ENCODE measurements around the gene BIRC5. TPM values are rescaled to one million over a fixed set of nuclear protein-coding genes. Genes with fewer than 3 reads are reported as not detected.
A peak's percentile ranks its signal among the peaks of the same experiment; 100 is the strongest.

The BIRC5 gene
- polyA plus RNA-seq, 1 experiment = 15.3 TPM

- H3K4me3 ChIP-seq (ENCODE audit: low read depth, low read length) = no peak overlapping the region
- POLR2A ChIA-PET = no interaction called here
Measured at GRCh38 chr17:78183916-78184315, 30.1 kb upstream of the BIRC5 start.

GRCh38 chr17:78184351-78184750, 29.7 kb upstream of the BIRC5 start:
- H3K27ac ChIP-seq (ENCODE audit: low read depth, low read length) = no peak overlapping the region
- POLR2A ChIA-PET = no interaction called here
- peaks cover under 1% of the 10 kb centered on the region; the same call in 1 of the 2 replicates for H3K9me3 ChIP-seq (ENCODE audit: control insufficient read depth, insufficient read depth, low read length)
- DNase-seq (ENCODE audit: low read depth, low spot score) = no peak
- H3K4me3 ChIP-seq (ENCODE audit: low read depth, low read length) = no peak overlapping the region
- no peaks in the 10 kb centered on the region for H3K27me3 ChIP-seq (ENCODE audit: control insufficient read depth, insufficient read depth, low read length)
- TF ChIP-seq CTCF (IDR thresholded peaks at IDR 0.05; ENCODE audit: low read depth, low read length) = no peak
- CTCF ChIA-PET = interaction anchor here (2.7 kb wide), 1 partner anchor 10 kb away, joined by 11 read pairs; no protein-coding TSS in a partner anchor

More at GRCh38 chr17:78183916-78184315, 30.1 kb upstream of the BIRC5 start:
- TF ChIP-seq CTCF (IDR thresholded peaks at IDR 0.05; ENCODE audit: low read depth, low read length) = no peak
- H3K9me3 ChIP-seq (ENCODE audit: control insufficient read depth, insufficient read depth, low read length) = peaks cover 3% of the 10 kb centered on the region; the same call in 1 of the 2 replicates
- no peak overlapping the region for H3K27ac ChIP-seq (ENCODE audit: low read depth, low read length)
- DNase-seq (ENCODE audit: low read depth, low spot score) = no peak
- CTCF ChIA-PET = no interaction called here
- no peaks in the 10 kb centered on the region for H3K27me3 ChIP-seq (ENCODE audit: control insufficient read depth, insufficient read depth, low read length)

- Histone ChIP-seq H3K27me3 (ENCODE audit: control insufficient read depth, insufficient read depth, low read length) (no peaks in the 10 kb centered on the region), H3K9me3 (ENCODE audit: control insufficient read depth, insufficient read depth, low read length) (no peaks in the 10 kb centered on the region), H3K27ac (ENCODE audit: low read depth, low read length) (no peak overlapping the region), H3K4me3 (ENCODE audit: low read depth, low read length) (no peak overlapping the region)
- ChIA-PET CTCF (interaction anchor here (2.7 kb wide), 1 partner anchor 10 kb away, joined by 11 read pairs; no protein-coding TSS in a partner anchor), POLR2A (no interaction called here)
- no peak for DNase-seq (ENCODE audit: low read depth, low spot score)
- no peak for TF ChIP-seq CTCF (IDR thresholded peaks at IDR 0.05; ENCODE audit: low read depth, low read length)
Measured at GRCh38 chr17:78184868-78185267, 29.2 kb upstream of the BIRC5 start.

- no peak for TF ChIP-seq CTCF (IDR thresholded peaks at IDR 0.05; ENCODE audit: low read depth, low read length)
- ChIA-PET POLR2A (interaction anchor here (0.7 to 1.5 kb wide), 4 partner anchors 12 to 44 kb away, joined by 3 to 4 read pairs (median 4); no protein-coding TSS in a partner anchor), CTCF (interaction anchor here (0.5 to 2.9 kb wide), 32 partner anchors 8 to 765 kb away, joined by 3 to 31 read pairs (median 4); no protein-coding TSS in a partner anchor)
- H3K4me3 ChIP-seq (ENCODE audit: low read depth, low read length) = peak overlapping the region; percentile 79
- H3K27ac ChIP-seq (ENCODE audit: low read depth, low read length) = no peak overlapping the region
- no peaks in the 10 kb centered on the region for H3K9me3 ChIP-seq (ENCODE audit: control insufficient read depth, insufficient read depth, low read length)
- H3K27me3 ChIP-seq (ENCODE audit: control insufficient read depth, insufficient read depth, low read length) = no peaks in the 10 kb centered on the region
- DNase-seq (ENCODE audit: low read depth, low spot score) = no peak
Measured at GRCh38 chr17:78185981-78186691, 27.9 kb upstream of the BIRC5 start.
